GM04504 (cell line): ENCODE results near the gene FNTB.
A peak's percentile ranks its signal among the peaks of the same experiment; 100 is the strongest.
"Not testable (repeated sequence)": the region's sequence is repeated elsewhere in the genome, so short reads cannot be mapped to it uniquely, and the experiment has no call there.

Source experiments
- DNase-seq: peaks from one replicate; pipeline ENCODE4 v3.0.0-alpha.2; 2012; ENCODE audit warnings: low read depth

The FNTB gene

GRCh38 chr14:65087835-65088234, 101.1 kb downstream of the FNTB start:
- DNase-seq: not testable (repeated sequence)

GRCh38 chr14:65092349-65092748, 105.7 kb downstream of the FNTB start:
- DNase-seq: no peak

DNA sequence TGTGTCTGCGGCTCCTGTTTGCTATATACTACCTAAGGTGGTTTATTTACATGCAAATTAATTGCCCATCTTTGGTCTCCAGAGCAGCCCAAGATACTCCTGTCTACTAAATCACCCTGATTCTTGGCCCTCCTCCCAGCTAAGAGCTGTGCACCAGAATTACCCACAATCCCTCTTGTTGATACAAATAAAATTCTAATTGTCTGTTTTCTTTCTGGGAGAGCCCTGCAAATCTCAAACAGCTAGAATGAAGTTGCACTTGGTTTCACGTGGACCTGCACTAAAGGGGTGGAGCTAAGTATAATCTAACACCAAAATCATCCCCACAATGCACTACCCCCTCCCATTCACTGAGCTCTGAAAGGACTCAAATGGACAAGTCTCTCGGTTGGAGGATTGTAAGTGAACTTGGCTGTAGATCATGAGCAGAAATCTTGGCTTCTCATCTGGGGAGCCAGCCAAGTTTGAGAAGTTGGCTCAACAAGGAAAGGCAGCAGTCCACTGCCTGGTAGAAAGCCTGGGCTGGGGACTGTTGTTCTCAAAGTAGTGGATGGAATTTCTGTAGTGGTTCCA, 109.0 kb downstream of the FNTB start:
- DNase-seq: peak; percentile 69

DNA sequence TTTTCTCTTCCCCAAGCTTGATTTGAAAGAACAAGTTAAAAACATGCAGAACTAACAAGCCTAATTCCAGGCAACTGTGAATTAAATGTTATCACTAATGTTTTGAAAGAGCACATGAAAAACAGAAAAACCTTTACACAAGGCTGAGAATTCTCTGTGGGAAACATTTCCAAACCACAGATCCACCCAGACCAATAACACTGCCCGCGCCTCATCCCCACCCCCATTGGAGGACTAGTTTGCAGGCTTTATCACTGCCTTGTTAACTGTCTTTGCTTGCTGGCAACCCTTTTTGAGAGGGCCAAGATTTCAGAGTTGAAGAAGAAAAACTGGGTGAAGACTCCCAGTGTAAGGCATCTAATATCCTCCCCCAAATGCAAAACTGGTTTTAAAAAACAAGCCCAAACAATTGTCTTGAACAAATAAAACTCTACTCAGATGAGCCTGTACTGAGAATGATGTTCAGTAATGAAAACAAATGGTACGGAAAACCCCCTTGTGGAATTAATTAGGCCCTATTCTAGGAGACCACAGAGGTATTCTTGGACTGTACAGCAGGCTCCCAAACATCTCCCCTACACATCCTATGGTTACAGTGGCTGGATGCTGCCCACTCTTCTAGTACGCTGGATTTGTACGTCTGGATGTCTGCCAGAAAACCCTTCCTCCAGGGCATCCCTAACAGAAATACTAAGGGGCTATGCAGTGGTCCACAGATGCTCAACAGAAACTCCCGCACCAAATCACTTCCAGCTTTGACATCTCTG, 109.8 kb downstream of the FNTB start:
- no peak for DNase-seq

- DNase-seq: no peak
Observed at GRCh38 chr14:65098586-65098985, 111.9 kb downstream of the FNTB start.

DNA sequence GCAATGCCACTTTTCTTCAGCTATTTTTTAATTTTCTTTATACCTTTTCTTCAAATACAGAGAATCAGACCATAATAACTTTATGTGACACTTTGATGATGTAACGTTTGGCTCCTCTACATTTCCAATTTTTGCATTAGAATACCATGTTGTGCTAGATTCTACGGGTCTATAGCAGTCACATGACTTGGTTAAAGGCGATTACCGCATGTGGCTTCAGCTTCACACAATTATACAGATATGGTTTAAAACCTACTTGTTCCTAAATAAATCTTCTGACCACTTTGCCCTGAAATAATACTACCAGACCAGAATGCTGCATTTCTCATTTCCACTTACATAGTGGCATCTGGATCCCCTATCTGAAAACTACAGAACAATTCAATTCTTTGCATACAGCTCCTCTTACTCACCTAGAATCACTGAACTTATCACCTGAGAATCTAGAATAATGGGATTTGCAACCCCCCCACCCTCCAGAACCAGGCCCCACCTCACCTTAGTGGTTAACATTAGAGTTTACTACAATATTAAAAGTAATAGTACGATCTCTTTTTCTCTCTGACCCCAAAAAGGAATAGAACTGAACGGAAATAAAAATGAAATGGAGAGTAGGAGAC, 114.3 kb downstream of the FNTB start:
- no peak for DNase-seq

- DNase-seq: no peak
Observed at GRCh38 chr14:65101631-65102440, 115.1 kb downstream of the FNTB start.

DNA sequence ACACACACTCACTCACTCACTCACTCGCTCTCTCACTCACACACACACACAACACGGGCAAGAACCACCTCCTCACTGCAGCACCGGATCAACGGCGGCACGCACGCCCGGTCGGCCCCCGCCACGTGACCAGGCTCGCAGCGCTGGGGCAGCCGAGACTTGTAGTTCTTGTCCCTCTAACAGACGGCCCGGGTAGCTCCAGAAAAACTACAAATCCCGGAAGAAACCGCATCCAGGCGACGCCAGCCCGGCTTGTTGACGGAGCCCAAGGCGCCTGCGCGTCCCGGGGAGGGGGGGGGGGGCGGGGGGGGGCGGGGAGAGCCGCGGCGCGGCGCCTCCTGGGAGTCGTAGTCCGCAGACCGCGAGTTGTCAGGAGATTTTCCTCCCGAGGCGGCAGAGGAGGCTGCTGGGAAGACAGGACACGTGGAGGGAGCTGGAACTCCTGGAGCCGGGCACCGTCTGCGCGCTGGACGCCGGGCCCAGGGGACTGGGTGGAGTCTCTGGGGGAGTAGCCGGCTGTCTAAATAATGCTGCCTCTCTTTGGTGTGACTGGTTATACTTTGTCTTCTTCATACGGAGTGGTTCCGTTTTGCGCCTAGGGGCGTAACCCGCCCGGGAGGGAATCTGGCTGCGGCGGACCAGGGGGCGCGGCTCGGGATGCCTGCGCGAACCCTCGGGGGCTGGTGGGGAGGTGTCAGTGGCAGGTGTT, 115.9 kb downstream of the FNTB start, which contains the start of gene MAX:
Gene MAX (minus strand): TSS at position 77 of the 709 bp plus-strand sequence. CDS start 178 bp downstream, outside the sequence.
- DNase-seq: peak; percentile 96

DNA sequence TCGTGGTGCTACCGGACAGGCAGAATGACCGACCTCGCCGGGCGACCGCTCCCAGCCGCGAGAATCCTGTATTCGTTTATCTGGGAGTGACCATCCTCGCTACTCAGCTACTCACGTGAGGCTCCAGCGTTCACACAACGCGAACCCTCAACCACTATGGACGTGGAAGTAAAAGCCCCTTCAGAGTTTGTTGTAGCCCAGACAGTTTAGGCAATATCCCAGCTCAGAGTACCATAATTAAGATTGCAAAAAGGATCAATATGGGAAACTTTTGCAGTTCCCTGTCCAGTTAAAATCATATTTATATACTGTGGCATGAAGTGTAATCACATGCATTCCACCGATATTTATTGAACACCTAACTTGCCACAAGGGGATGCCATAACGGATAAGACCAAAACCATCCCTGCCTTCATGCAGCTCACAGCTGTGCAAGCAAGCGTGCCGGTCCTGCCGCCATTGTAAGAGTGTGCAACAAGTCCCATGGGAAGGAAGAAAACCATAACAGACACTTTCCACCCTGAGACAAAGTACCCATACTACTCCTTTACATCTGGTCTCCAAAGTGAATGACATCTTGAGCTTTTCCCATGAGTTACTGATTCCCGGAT, 116.6 kb downstream of the FNTB start:
- no peak for DNase-seq

DNA sequence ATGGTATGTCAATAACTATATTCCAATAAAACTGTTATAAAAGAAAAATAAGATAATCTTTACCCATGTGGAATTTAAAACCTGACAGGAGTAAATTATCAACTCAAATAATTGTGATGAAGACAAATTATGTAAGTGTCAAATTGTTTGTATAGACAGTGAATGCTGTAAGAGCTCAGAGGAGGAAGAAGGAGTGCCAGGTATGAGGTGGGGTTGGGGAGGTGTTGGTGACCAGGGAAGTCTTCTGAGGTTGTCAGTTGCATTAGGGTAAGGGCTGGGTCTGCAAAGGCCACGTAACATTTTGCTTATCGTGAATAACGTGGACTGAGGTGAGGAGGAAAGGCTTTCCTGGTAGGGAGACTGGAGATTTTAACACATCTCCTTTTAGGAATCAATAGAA, 118.1 kb downstream of the FNTB start:
- DNase-seq: no peak

GRCh38 chr14:65106316-65106715, 119.6 kb downstream of the FNTB start:
- DNase-seq: no peak

GRCh38 chr14:65106736-65107135, 120.0 kb downstream of the FNTB start:
- DNase-seq: no peak

- DNase-seq: no peak
Observed at GRCh38 chr14:65107200-65107599, 120.5 kb downstream of the FNTB start.

DNA sequence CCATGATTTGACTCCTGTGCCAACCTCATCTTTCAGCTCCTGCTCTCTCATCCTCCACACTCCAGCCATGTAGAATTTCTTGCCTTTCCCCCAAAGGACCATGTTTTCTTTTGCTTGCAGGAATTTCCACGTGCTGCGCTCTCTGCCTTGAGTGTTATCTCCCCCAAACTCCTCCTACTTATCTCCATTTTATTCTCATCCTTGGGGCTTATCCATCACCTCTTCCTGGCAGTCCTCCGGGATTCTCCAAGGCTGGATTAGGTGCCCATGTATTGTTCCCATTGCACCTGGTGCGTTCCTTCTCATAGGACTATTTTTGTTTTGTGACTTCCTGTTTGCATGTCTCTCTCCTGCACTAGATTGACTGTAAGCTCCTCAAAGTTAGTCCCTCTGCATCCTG, 122.7 kb downstream of the FNTB start:
- DNase-seq: no peak

DNA sequence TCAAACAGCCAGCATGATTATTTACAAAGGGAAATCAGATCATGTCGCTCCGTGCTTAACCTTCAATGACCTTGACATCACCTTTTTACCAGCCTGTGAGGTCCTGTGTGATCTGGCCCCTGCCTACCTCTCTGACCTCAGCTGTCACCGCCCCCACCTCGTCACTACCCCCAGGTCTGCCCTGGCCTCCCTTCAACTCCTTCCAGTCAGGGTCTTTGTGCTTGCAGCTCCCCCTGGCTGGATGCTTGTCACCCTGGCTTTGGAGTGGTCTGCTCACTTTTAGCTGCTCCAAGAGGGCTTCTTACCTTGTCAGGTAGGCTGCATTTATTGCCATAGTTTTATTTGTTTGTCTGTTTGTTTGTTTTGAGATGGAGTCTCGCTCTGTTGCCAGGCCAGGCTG, 123.8 kb downstream of the FNTB start:
- DNase-seq: no peak
